SU-DHL-6 (cell line): ENCODE measurements around the gene FLOT2.

Source experiments
- H2AFZ ChIP-seq: fragments of 200-600 bp; sonication (generic); 2 replicates; pipeline ENCODE4 v1.6.1; 2014; ENCODE audit warnings: low read depth, mild to moderate bottlenecking, moderate library complexity, mixed read lengths, antibody characterized with exemption, low read length; ENCODE audit not compliant: severe bottlenecking
- H3F3A ChIP-seq: fragments of 200-600 bp; shearing (Covaris generic); 2 replicates; pipeline ENCODE4 v1.6.0; 2016; ENCODE audit warnings: antibody characterized with exemption, mild to moderate bottlenecking; ENCODE audit not compliant: insufficient read depth
- H3K27ac ChIP-seq: fragments of 200-600 bp; sonication (generic); 2 replicates; pipeline ENCODE4 v1.5.1; 2016; ENCODE audit warnings: low read depth, mild to moderate bottlenecking, low read length, moderate library complexity, mixed read lengths
- H3K27me3 ChIP-seq: fragments of 200-600 bp; sonication (generic), shearing (Covaris generic); 2 replicates; pipeline ENCODE4 v1.6.0; 2014; ENCODE audit warnings: mild to moderate bottlenecking, low read length
- H3K36me3 ChIP-seq: fragments of 200-600 bp; sonication (generic); 2 replicates; pipeline ENCODE4 v1.6.1; 2014; ENCODE audit warnings: mild to moderate bottlenecking, low read length, mixed read lengths
- H3K4me2 ChIP-seq: fragments of 300-600, 200-600 bp; shearing (Covaris generic), sonication (generic); 2 replicates; pipeline ENCODE4 v1.6.0; 2014; ENCODE audit warnings: low read length, low read depth, mild to moderate bottlenecking; ENCODE audit not compliant: poor library complexity, severe bottlenecking
- H3K4me3 ChIP-seq: fragments of 200-600 bp; sonication (generic); 2 replicates; pipeline ENCODE4 v1.5.1; 2014; ENCODE audit warnings: antibody characterized with exemption, low read length, mild to moderate bottlenecking, mixed read lengths; ENCODE audit not compliant: insufficient read depth, poor library complexity, severe bottlenecking
- H3K79me2 ChIP-seq: fragments of 200-600 bp; sonication (generic); 2 replicates; pipeline ENCODE4 v1.6.1; 2014; ENCODE audit warnings: mild to moderate bottlenecking, low read length, moderate library complexity; ENCODE audit not compliant: insufficient read depth
- H3K9ac ChIP-seq: fragments of 200-600 bp; sonication (generic); 2 replicates; pipeline ENCODE4 v1.7.0; 2014; ENCODE audit warnings: mild to moderate bottlenecking, low read length
- H3K9me2 ChIP-seq: fragments of 200-600 bp; sonication (generic); replicated peaks from 2 replicates; pipeline ENCODE4 v1.6.1; 2014; ENCODE audit warnings: low read length; ENCODE audit not compliant: insufficient read depth
- H3K9me3 ChIP-seq: fragments of 200-600 bp; sonication (generic); 2 replicates; pipeline ENCODE4 v1.6.1; 2014; ENCODE audit warnings: low read length, mixed read lengths; ENCODE audit not compliant: insufficient read depth
- H4K20me1 ChIP-seq: fragments of 200-600 bp; sonication (generic); 2 replicates; pipeline ENCODE4 v1.6.1; 2014; ENCODE audit warnings: low read depth, mild to moderate bottlenecking, antibody characterized with exemption, low read length, moderate library complexity, mixed read lengths
- EZH2phosphoT487 ChIP-seq: fragments of 200-600 bp; sonication (generic), shearing (Covaris generic); conservative IDR thresholded peaks from 2 replicates; pipeline ENCODE4 v1.6.1; 2018; ENCODE audit warnings: mild to moderate bottlenecking, antibody characterized with exemption, low read length, moderate library complexity, mixed read lengths
- TF ChIP-seq, protein P1 (sequence below): fragments of 200-600 bp; sonication (generic); IDR thresholded peaks from one replicate; pipeline ENCODE4 v1.5.1; 2017; ENCODE audit warnings: antibody characterized with exemption, mild to moderate bottlenecking, low read length, moderate library complexity; ENCODE audit not compliant: insufficient read depth, poor library complexity, severe bottlenecking

The FLOT2 gene

DNA sequence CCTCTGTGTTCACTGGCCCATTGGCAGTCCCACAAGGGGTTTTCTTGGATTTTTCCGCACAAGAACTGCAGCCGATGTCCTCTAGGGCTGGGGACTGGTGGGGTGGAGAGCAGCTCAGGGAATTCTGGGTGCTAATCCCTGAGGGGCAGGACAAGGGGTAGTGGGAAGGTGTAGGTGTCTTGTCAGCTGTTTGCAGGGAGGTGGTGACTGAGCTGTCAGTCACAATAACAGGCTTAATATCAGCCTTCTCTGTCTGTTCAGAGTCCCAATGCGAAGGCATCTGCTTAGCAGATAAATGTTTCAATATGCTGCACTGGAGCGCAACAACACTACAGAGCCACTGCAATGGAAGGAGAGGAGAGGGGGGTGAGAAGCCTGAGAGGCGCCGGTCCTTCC, 15.4 kb upstream of the FLOT2 start:
- Histone ChIP-seq H2AFZ (no peak overlapping the region), H3K79me2 (0 out of 2 replicates have a peak, but pooled peaks cover 3% of the 10 kb centered on the region), H3K9ac (no peak overlapping the region), H3K36me3 (peaks cover 41% of the 10 kb centered on the region), H3K27me3 (no peaks in the 10 kb centered on the region), H3K4me3 (no peak overlapping the region), H3K27ac (no peak overlapping the region), H4K20me1 (no peaks in the 10 kb centered on the region), H3K9me2 (no peaks in the 10 kb centered on the region), H3K9me3 (no peaks in the 10 kb centered on the region), H3F3A (peaks cover 3% of the 10 kb centered on the region; the same call in 1 of the 2 replicates), H3K4me2 (no peak overlapping the region)
- TF ChIP-seq, protein P1, sequence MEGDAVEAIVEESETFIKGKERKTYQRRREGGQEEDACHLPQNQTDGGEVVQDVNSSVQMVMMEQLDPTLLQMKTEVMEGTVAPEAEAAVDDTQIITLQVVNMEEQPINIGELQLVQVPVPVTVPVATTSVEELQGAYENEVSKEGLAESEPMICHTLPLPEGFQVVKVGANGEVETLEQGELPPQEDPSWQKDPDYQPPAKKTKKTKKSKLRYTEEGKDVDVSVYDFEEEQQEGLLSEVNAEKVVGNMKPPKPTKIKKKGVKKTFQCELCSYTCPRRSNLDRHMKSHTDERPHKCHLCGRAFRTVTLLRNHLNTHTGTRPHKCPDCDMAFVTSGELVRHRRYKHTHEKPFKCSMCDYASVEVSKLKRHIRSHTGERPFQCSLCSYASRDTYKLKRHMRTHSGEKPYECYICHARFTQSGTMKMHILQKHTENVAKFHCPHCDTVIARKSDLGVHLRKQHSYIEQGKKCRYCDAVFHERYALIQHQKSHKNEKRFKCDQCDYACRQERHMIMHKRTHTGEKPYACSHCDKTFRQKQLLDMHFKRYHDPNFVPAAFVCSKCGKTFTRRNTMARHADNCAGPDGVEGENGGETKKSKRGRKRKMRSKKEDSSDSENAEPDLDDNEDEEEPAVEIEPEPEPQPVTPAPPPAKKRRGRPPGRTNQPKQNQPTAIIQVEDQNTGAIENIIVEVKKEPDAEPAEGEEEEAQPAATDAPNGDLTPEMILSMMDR, result no peak
- no peak for TF ChIP-seq EZH2phosphoT487

DNA sequence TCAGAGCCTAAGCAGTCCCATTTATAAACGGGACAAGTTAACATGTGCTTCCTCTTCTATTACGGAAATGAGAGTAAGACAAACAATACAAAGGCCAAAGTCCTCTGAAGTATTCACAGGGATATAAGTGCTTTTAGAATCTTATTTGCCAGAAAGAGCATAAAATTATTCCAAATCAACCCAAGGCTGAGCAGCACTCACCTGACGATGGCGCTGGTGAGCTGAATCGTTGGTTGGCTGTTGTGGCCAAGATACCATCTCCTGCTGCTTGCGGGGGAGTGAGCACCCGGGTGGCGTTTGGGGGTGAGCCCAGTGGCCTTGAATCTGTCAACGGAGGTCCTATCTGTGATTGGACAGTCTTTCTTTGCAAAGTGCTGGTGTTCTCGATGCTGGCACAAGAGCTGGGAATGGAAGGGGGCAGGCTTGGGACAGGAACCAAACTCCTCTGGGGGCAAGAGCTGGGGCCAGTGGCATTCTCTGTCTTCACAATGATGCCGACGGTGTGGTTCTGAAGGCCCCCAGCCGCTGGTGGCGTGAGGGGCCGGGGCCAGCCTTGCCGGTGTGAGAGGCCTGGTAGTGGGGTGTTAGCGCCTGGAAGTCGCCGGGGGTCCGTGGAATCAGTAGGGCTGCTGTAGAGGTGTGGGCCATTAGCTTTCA, 14.9 kb upstream of the FLOT2 start:
- Histone ChIP-seq H3K9me2 (no peaks in the 10 kb centered on the region), H3K4me3 (no peak overlapping the region), H3K79me2 (0 out of 2 replicates have a peak, but pooled peaks cover 3% of the 10 kb centered on the region), H3K36me3 (peaks cover 39% of the 10 kb centered on the region), H2AFZ (no peak overlapping the region), H3K27ac (no peak overlapping the region), H3K27me3 (no peaks in the 10 kb centered on the region), H4K20me1 (no peaks in the 10 kb centered on the region), H3F3A (no peaks in the 10 kb centered on the region), H3K9me3 (no peaks in the 10 kb centered on the region), H3K9ac (no peak overlapping the region), H3K4me2 (no peak overlapping the region)
- no peak for TF ChIP-seq EZH2phosphoT487
- TF ChIP-seq, protein P1, result no peak

DNA sequence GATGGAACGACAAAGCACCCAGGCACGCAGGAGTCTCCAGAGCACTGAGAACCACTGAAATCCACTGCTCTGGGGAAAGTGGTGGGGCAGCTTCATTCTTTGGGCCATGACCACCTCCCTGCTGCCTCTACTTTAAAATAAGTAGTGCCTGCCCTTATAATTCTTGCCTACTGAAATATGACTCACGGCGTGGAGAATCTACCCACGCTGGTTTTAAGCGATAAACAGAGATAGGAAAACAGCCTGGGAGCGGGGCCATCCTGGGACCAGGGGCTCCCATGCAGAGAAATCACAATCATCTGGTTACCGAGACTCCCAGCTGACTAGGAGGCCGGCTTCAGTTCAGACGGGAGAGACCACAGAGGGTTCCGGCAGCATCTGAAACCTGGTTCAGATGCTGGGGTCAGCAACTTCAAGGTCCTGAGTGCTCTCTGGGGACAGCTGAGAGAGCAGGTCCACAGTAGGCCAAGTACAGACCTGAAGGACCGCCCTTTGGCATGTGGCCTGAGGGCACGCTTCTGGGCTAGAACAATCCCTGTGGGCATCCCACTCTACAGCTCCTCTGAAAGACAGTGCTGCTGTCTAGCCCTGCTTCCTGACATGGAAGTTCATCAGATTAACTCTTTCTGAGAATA, 14.0 kb upstream of the FLOT2 start:
- no peak overlapping the region for H3K27ac ChIP-seq
- no peak overlapping the region for H3K4me2 ChIP-seq
- 0 out of 2 replicates have a peak, but pooled peaks cover 3% of the 10 kb centered on the region for H3K79me2 ChIP-seq
- H2AFZ ChIP-seq, result no peak overlapping the region
- H3K9me2 ChIP-seq, result no peaks in the 10 kb centered on the region
- H3K9ac ChIP-seq, result no peak overlapping the region
- TF ChIP-seq, protein P1, result no peak
- TF ChIP-seq EZH2phosphoT487, result no peak
- H4K20me1 ChIP-seq, result no peaks in the 10 kb centered on the region
- H3K9me3 ChIP-seq, result no peaks in the 10 kb centered on the region
- H3K4me3 ChIP-seq, result no peak overlapping the region
- H3K36me3 ChIP-seq, result peaks cover 39% of the 10 kb centered on the region
- no peaks in the 10 kb centered on the region for H3K27me3 ChIP-seq
- H3F3A ChIP-seq, result no peaks in the 10 kb centered on the region
